ENCODE results near the gene SLC25A23. TPM values are rescaled to one million over a fixed set of nuclear protein-coding genes. Genes with fewer than 3 reads are reported as not detected.

Gene SLC25A23
- total and polyA plus RNA-seq, 2 experiments from 2014 or later, result 25.7 to 96.4 TPM

DNA sequence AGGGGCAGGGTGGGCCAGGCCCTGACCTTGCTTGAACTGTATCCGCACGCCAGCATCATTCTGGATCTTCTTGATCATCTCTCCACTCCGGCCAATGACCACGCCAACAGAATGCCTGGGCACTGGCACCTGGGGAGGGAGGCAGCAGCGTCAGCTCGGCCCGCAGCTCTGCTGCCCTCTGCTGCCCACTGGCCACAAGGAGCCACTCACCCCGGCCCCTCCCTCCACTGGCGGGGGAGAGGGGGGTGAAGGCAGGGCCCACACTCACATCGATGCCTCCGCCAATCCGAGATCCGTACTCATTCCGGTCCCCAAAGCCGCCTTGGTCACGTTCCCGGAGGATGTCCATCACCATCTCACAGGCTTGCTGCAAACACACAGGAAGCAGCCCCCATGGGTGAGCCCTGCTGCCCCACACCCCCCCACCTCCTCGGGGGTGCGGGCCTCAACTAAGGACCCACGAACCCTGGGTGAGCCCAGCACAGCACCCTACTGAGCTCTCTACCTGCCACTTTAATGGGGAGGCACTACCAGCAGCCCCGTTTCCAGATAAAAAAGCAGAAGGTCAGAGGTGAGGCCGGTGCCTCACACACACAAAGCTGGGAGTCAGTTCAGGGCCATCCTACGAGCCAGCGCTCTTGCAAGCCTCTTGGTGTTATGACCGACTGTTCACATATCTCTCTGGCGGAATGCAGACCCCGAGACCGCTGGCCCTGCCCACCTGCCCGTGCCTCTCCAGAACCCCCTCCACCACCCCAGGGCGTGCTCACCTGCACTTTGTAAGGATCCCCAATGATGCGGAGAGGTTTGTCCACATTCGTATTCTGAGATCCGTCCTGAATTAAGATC lies 41.7 kb downstream of the SLC25A23 start (continued):
- TF ChIP-seq, protein P1, sequence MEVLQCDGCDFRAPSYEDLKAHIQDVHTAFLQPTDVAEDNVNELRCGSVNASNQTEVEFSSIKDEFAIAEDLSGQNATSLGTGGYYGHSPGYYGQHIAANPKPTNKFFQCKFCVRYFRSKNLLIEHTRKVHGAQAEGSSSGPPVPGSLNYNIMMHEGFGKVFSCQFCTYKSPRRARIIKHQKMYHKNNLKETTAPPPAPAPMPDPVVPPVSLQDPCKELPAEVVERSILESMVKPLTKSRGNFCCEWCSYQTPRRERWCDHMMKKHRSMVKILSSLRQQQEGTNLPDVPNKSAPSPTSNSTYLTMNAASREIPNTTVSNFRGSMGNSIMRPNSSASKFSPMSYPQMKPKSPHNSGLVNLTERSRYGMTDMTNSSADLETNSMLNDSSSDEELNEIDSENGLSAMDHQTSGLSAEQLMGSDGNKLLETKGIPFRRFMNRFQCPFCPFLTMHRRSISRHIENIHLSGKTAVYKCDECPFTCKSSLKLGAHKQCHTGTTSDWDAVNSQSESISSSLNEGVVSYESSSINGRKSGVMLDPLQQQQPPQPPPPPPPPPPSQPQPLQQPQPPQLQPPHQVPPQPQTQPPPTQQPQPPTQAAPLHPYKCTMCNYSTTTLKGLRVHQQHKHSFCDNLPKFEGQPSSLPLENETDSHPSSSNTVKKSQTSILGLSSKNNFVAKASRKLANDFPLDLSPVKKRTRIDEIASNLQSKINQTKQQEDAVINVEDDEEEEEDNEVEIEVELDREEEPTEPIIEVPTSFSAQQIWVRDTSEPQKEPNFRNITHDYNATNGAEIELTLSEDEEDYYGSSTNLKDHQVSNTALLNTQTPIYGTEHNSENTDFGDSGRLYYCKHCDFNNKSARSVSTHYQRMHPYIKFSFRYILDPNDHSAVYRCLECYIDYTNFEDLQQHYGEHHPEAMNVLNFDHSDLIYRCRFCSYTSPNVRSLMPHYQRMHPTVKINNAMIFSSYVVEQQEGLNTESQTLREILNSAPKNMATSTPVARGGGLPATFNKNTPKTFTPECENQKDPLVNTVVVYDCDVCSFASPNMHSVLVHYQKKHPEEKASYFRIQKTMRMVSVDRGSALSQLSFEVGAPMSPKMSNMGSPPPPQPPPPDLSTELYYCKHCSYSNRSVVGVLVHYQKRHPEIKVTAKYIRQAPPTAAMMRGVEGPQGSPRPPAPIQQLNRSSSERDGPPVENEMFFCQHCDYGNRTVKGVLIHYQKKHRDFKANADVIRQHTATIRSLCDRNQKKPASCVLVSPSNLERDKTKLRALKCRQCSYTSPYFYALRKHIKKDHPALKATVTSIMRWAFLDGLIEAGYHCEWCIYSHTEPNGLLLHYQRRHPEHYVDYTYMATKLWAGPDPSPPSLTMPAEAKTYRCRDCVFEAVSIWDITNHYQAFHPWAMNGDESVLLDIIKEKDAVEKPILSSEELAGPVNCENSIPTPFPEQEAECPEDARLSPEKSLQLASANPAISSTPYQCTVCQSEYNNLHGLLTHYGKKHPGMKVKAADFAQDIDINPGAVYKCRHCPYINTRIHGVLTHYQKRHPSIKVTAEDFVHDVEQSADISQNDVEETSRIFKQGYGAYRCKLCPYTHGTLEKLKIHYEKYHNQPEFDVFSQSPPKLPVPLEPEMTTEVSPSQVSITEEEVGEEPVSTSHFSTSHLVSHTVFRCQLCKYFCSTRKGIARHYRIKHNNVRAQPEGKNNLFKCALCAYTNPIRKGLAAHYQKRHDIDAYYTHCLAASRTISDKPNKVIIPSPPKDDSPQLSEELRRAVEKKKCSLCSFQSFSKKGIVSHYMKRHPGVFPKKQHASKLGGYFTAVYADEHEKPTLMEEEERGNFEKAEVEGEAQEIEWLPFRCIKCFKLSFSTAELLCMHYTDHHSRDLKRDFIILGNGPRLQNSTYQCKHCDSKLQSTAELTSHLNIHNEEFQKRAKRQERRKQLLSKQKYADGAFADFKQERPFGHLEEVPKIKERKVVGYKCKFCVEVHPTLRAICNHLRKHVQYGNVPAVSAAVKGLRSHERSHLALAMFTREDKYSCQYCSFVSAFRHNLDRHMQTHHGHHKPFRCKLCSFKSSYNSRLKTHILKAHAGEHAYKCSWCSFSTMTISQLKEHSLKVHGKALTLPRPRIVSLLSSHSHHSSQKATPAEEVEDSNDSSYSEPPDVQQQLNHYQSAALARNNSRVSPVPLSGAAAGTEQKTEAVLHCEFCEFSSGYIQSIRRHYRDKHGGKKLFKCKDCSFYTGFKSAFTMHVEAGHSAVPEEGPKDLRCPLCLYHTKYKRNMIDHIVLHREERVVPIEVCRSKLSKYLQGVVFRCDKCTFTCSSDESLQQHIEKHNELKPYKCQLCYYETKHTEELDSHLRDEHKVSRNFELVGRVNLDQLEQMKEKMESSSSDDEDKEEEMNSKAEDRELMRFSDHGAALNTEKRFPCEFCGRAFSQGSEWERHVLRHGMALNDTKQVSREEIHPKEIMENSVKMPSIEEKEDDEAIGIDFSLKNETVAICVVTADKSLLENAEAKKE (CRISPR knock-in tag; IDR thresholded peaks at IDR 0.05), result no peak

DNA sequence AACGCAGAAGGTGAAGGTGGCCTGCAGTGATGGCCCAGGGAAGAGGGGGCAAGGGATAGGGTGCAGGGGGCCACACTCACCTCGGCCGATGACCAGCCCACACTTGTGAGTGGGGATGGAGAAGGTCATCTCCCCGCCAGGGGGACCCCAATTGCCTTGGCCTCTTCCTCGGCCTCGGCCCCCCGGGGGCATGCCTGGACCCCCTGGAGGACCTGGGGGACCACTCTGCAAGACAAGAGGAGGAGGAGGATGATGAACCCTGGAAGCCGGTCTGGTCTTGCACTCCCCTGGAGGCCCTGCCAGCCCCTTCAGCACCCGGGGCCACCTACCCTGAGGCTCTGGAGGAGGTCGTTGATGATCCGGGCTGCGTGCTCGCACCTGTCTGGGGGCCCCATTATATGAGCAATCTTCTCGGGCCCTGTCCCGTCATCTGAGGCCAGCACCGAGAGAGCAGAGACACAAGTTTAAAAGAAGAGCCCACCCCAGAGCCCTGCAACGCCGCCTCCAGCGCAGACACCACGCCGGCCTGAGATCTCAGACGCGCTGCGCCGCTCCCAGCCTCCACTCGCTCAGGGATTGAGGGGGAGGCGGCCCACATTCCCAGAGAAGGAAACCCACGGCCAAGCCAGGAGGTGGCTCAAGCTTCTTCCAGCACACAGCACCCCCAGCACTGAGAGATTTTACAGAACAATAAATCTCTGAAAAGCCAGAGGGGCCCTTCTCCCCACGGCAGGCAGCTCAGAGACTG lies 42.8 kb downstream of the SLC25A23 start:
- Mint-ChIP-seq H3K4me3 (no peak overlapping the region), H3K36me3 (ENCODE audit: low read depth) (peaks cover 88% of the 10 kb centered on the region), H3K9me3 (no peaks in the 10 kb centered on the region; the same call in 2 of the 3 replicates), H3K4me1 (peaks cover 21% of the 10 kb centered on the region), H3K27me3 (ENCODE audit: insufficient read depth, low read depth, poor library complexity) (peaks cover 10% of the 10 kb centered on the region), H3K27ac (no peak overlapping the region)
- peaks cover 34% of the 10 kb centered on the region for H4K20me1 ChIP-seq (replicated peaks; ENCODE audit: insufficient read depth)
- H3K36me3 ChIP-seq (ENCODE audit: insufficient read depth), result peaks cover 38% of the 10 kb centered on the region
- no peak overlapping the region for H3K27ac ChIP-seq (ENCODE audit: low read depth)
- H2AFZ ChIP-seq, result no peak overlapping the region
- no peak overlapping the region for H3K4me2 ChIP-seq
- no peaks in the 10 kb centered on the region for H3K27me3 ChIP-seq (ENCODE audit: insufficient read depth)
- H3F3A ChIP-seq (replicated peaks; ENCODE audit: low read depth), result peaks cover 24% of the 10 kb centered on the region
- H3K4me3 ChIP-seq, result no peak overlapping the region
- H3K9me2 ChIP-seq (ENCODE audit: insufficient read depth), result no peaks in the 10 kb centered on the region
- peaks cover 10% of the 10 kb centered on the region for H3K4me1 ChIP-seq (ENCODE audit: insufficient read depth)
- H3K79me2 ChIP-seq (replicated peaks; ENCODE audit: insufficient read depth), result peaks cover 37% of the 10 kb centered on the region
- ATAC-seq (no peak), DNase-seq (ENCODE audit: low spot score) (no peak)
- TF ChIP-seq, protein P1 (CRISPR knock-in tag; IDR thresholded peaks at IDR 0.05), result no peak
- TF ChIP-seq EZH2phosphoT487 (IDR thresholded peaks at IDR 0.05; ENCODE audit: unreplicated experiment) (no peak), ZNF331 (CRISPR knock-in tag; IDR thresholded peaks at IDR 0.05; ENCODE audit: low read depth) (no peak), CREB1 (CRISPR knock-in tag; IDR thresholded peaks at IDR 0.05; ENCODE audit: low read depth) (no peak), NANOG (IDR thresholded peaks at IDR 0.05; ENCODE audit: borderline replicate concordance) (no peak), JUNB (IDR thresholded peaks at IDR 0.05; ENCODE audit: unreplicated experiment) (no peak)
